Hepatocyte (in vitro differentiated cells): ENCODE data around the gene UBXN2A.

Experiments
- CTCF ChIP-seq: fragments of 200-600 bp; sonication (generic); IDR thresholded peaks from 2 replicates; pipeline ENCODE4 v1.5.1; 2016; ENCODE audit warnings: antibody characterized with exemption, mild to moderate bottlenecking; ENCODE audit not compliant: poor library complexity
- EZH2 ChIP-seq: fragments of 200-600 bp; sonication (generic); IDR thresholded peaks from 2 replicates; pipeline ENCODE4 v1.6.1; 2016; ENCODE audit warnings: antibody characterized with exemption, mild to moderate bottlenecking, borderline replicate concordance
- EZH2phosphoT487 ChIP-seq: fragments of 200-600 bp; sonication (generic); IDR thresholded peaks from one replicate; pipeline ENCODE4 v1.6.1; 2018; ENCODE audit warnings: antibody characterized with exemption, mild to moderate bottlenecking, low read depth, moderate library complexity; ENCODE audit not compliant: unreplicated experiment, severe bottlenecking

DNA sequence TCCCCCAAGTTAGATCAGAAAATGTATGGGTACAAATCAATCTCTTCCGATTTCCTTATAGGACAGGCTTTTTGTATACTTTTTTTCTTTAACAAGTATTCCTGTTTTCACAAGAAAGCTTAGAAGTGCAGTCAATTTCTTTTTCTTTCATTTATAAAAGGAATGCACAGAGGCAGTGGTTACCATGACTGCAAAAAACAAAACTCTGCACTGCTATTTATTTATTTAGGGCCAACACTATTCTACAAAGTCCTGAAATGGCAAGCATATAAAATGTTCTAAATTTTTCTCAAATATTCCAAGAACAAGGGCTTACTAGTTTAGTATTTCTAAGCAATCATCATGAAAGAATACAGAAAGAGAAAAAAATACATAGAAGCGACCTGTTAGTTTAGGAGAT is 35.6 kb upstream of the UBXN2A start:
- TF ChIP-seq CTCF (no peak), EZH2 (no peak), EZH2phosphoT487 (no peak)
